ENCODE results near the gene RGCC. TPM values are rescaled to one million over a fixed set of nuclear protein-coding genes. Genes with fewer than 3 reads are reported as not detected.
A peak's percentile ranks its signal among the peaks of the same experiment; 100 is the strongest.

RGCC gene
- total RNA-seq, 1 donor from 2014 or later, result 381 TPM

DNA sequence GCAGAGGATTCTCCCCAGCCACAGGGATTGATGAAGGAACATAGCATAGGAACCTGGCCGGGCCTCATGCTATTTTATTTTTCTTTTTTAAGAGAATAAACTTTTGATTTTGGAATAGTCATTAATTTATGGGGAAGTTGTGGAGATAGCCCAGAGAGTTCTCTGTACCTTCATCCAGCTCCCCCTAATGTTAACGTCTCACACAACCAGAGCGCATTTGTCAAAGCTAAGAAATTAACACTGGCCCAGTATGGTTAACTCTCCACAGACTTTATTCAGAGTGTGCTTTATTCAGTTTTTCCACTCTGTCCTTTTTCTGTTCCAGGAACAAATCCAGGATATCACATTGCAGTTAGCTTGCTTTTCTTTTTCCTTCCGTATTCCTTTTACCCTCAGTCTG, 59.4 kb downstream of the RGCC start:
- Histone ChIP-seq H3K27ac (no peak overlapping the region), H3K36me3 (no peaks in the 10 kb centered on the region), H3K9me3 (no peaks in the 10 kb centered on the region), H3K4me3 (no peak overlapping the region), H3K27me3 (ENCODE audit: low read depth) (no peaks in the 10 kb centered on the region), H3K4me1 (no peaks in the 10 kb centered on the region)
- DNase-seq (no peak), ATAC-seq (no peak)
- TF ChIP-seq, protein P1, sequence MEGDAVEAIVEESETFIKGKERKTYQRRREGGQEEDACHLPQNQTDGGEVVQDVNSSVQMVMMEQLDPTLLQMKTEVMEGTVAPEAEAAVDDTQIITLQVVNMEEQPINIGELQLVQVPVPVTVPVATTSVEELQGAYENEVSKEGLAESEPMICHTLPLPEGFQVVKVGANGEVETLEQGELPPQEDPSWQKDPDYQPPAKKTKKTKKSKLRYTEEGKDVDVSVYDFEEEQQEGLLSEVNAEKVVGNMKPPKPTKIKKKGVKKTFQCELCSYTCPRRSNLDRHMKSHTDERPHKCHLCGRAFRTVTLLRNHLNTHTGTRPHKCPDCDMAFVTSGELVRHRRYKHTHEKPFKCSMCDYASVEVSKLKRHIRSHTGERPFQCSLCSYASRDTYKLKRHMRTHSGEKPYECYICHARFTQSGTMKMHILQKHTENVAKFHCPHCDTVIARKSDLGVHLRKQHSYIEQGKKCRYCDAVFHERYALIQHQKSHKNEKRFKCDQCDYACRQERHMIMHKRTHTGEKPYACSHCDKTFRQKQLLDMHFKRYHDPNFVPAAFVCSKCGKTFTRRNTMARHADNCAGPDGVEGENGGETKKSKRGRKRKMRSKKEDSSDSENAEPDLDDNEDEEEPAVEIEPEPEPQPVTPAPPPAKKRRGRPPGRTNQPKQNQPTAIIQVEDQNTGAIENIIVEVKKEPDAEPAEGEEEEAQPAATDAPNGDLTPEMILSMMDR (IDR thresholded peaks at IDR 0.05), result no peak
- intact Hi-C loops (cut with DNase I), result no loop called here

DNA sequence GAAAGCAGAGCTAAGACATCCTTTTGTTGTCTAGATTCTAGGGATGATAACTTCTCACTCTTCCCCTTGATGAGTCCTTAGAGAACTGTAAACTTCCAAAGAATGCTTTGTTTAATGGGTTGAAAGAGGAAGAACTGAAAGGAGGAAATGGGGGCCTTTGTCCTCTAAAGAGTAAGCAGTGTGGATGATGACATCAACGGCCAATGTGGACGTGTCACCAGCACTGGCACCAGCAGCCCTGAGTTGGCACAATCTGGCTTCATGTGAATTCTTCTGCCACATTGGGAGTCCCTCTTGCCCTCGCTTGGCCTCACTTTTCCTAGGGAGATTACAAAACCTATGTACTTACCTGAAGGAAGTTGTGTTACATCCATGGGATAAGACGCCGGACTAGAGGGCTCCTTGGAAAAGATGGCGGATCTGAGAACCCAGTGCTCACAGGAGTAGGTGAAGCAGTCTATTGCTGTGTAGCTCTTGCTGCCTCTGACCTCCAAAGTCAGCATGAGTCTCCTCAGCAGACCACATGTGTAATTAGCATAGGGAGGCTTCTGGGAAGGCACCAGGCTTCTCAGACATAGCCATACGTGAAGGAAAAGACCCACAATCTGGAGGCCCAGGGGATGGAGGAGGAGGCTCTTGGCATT, 62.8 kb downstream of the RGCC start:
- Histone ChIP-seq H3K27ac (no peak overlapping the region), H3K27me3 (ENCODE audit: low read depth) (no peaks in the 10 kb centered on the region), H3K4me1 (no peaks in the 10 kb centered on the region), H3K4me3 (no peak overlapping the region), H3K9me3 (no peaks in the 10 kb centered on the region), H3K36me3 (no peaks in the 10 kb centered on the region)
- TF ChIP-seq, protein P1 (IDR thresholded peaks at IDR 0.05), result no peak
- ATAC-seq, result peak; percentile 59 to 61
- intact Hi-C loops (cut with DNase I), result no loop called here
- no peak for DNase-seq

Other genes starting within 250 kb of the RGCC start
- gene MTRF1, start 194.0 kb upstream of the RGCC start, total RNA-seq, result 13.7 TPM
- 14.9 TPM for gene NAA16, start 146.3 kb upstream of the RGCC start, total RNA-seq